HG02759 (cell line): Measurements from ENCODE around the gene FIP1L1.
"Not testable (repeated sequence)": the region's sequence is repeated elsewhere in the genome, so short reads cannot be mapped to it uniquely, and the experiment has no call there.

ENCODE experiments used
- ATAC-seq: cut with Tn5 transposase; IDR thresholded peaks from one replicate; pipeline ENCODE4 v1.9.1; 2021; ENCODE audit warnings: mild to moderate bottlenecking, moderate library complexity; ENCODE audit not compliant: unreplicated experiment

The FIP1L1 gene

DNA sequence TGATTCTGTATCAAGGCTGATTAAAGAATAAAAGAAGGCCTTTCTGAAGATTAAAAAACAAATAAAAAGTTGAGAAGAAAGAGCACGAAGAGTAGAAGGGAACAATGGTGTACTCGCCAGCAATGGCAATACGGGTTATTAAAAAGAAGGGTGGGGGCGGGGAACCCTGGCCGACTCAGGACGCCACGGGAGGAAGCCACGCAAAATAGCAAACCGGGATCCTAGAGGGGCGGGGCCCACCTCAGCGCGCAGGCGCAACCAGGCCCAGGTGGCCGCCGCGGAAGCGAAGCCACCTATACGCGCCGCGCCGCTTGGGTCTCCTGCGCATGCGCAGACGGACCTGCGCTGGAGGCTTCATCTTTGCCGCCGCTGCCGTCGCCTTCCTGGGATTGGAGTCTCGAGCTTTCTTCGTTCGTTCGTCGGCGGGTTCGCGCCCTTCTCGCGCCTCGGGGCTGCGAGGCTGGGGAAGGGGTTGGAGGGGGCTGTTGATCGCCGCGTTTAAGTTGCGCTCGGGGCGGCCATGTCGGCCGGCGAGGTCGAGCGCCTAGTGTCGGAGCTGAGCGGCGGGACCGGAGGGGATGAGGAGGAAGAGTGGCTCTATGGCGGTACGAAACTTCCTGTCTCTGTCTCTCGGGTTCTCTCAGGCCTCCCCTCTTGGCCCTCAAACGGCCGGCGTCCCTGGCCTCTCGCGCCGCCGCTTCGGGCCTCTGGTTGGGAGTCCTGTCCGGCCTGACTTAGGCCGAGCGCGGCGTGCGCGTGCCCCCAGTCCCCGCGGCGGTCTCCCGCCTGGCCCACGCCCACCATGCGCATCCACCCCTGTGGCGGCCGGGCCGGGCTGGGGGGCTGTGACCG, at the start of gene FIP1L1:
FIP1L1 (plus strand) TSS at position 323 of the 852 bp plus-strand sequence; CDS start at position 521, 198 bp downstream.
- peak; percentile 90 for ATAC-seq

- ATAC-seq = not testable (repeated sequence)
Observed at GRCh38 chr4:53334916-53335315, 42.5 kb upstream of the FIP1L1 start.

GRCh38 chr4:53340145-53340544, 37.3 kb upstream of the FIP1L1 start:
- ATAC-seq = not testable (repeated sequence)

DNA sequence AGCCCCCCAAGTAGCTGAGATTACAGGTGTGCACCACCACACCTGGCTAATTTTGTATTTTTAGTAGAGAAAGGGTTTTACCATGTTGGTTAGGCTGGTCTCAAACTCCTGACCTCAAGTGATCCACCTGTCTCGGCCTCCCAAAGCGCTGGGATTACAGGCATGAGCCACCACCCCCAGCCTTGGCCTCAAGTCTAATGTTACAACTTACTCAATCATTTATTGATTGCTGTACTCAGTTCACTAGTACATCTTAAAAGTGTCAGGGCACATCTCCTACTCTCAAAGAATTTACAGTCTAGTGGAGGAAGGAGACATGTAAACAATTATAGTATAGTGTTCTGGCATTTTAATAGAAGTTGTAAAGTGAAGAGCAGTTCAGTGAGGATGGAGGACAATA, 31.0 kb upstream of the FIP1L1 start:
- not testable (repeated sequence) for ATAC-seq

DNA sequence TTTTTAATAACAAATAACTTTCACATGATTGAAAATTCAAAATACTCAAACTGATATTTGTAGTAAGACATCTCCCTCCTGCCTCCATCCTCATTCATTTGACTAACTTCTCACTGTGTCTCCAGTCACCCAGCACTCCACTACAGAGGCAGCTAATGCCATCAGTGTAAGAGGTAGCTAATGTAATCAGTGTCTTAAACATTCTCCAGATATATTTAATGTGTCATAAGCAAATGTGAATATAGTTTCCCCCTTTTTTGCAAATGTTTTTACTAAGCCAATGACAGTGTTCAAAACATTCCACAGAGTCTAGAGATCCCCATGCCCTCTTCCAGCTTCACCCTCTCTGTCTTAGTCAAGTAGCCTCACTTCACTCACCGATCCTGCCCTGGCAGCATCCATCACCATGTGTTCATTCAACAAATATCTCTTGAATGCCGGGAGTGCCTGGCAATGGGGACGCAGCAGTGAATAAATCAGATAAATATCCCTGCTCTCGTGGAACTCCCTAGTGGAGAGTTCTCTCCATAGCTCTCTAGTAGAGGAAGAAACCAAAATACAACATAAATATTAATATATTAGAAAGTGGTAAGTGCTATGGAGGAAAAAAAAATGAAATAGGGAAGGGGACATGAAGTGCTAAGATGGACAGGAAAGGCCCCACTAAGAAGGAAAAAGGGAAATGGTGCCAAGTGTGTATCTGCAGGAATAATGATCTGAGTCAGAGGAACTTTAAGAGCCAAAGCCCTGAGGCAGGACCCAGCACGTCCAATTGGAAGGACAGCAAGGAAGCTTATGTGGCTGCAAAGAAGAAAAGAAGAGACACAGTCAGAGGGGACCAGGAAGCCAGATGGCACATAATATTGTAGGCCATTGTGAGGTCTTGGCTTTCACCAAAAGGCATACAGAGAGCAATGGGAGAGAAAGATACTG, 30.3 kb upstream of the FIP1L1 start:
- no peak for ATAC-seq

DNA sequence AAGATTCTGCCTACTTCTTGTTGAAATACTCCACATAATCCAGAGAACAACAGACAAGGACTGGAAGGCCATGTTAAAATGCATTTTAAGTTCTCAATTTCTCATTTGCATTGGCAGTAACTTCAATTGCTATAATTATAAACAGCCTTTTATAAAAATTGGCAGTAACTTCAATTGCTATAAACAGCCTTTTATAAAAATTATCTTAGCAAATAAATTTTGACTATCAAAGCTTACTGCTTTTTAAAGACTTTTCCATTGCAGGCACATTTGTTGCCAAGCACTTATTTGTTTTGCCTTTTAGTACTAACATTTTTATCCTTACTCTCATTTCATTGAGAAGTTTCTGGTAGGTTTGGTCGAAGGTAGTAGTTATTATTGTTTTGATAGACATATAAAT, 29.4 kb upstream of the FIP1L1 start:
- ATAC-seq = no peak

DNA sequence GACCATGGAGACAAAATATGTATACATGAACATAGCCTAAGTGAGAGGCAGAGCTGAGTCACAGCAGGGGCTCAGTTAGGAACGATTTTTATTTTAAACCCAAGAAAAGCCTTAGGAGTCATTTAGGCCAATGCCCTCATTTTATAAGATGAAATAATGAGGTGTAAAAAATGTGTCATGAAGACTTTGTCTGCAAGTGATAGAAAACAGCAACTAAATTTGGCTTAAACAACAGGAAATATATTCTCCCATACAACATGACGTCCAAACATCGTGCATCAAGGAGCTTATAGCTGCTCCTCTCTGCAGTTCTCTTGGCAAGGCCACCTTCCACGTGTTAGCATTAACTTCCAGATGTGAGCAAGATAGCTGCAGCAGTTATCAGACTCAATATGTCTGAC, 28.4 kb upstream of the FIP1L1 start:
- no peak for ATAC-seq

DNA sequence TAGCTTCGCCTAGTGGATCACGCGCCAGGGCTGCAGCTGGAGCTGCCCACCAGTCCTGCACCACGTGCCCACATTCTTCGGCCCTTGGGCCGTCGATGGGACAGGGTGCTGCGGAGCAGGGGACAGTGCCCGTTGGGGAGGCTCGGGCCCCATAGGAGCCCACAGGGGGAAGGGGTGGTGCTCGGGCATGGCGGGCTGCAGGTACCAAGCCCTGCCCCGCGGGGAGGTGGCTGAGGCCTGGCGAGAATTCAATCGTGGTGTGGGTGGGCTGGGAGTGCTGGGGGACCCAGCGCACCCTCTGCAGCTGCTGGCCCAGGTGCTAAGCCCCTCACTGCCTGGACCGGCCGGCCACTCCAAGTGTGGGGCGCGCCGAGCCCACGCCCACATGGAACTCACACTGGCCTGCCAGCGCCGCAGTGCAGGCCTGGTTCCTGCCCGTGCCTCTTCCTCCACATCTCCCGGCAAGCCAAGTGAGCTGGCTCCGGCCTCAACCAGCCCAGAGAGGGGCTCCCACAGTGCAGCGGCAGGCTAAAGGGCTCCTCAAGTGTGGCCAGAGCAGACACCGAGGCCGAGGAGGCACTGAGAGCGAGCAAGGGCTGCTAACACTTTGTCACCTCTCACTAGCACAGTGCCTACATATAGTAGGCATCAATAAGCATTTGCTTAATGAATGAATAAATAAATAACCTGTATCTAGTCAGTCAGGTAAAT, 23.3 kb upstream of the FIP1L1 start:
- ATAC-seq = no peak

DNA sequence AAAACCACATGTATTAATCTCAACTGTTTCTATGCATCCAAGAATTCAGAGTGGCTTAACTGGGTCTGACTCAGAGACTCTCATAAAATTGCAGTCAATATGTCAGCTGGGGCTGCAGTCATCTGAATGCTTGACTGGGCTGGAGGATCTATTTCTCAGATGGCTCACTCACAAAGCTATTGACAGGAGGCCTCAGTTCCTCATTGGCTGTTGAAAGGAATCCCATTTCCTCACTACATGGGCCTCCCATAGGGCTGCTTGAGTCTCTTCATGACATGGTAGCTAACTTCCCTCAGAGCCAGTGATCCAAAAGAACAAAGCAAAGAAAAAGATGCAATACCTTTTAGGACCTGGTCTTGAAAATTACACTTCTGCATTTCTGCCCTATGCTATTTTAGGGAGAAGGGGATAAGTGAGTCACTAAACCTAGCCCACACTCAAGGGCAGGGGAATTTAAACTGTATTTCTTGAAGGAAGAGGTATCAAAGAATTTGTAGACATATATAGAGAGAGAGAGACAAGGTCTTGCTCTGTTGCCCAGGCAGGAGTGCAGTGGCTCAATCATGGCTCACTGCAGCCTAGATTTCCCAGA, 21.4 kb upstream of the FIP1L1 start:
- ATAC-seq = peak; percentile 71

DNA sequence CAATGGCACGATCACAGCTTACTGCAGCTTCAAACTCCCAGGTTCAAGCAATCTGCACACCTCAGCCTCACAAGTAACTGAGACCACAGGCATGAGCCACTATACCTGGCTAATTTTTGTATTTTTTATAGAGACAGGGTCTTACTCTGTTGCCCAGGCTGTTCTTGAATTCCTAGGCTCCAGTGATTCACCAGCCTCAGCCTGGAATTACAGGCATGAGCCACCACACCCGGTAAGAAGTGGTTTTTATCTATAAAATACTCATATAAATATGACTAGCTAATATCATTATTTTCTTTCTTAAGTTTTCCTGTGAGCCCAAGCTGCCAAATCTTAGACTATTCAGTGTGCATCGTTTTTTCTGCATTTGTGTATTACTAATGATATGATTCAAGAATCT, 16.0 kb upstream of the FIP1L1 start:
- ATAC-seq = no peak

- no peak for ATAC-seq
Observed at GRCh38 chr4:53362093-53362492, 15.3 kb upstream of the FIP1L1 start.

DNA sequence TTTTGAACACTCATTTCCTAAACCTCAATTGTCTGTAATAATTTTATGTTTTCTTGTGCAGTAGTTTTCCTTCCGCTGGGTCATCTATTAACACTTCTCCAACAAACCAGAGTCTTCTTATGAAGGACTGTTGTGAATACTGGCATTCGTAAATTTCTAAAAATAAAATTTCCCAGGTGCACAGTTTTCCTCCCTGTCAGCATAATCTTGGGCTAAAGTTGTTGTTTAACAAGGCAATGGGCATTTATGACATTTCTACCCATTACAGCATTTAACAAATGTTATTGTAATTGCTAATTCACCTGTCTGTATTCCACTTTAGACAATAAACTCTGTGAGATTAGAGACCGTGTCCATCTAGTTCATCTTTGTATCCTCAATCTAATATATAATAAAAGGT, 12.8 kb upstream of the FIP1L1 start:
- ATAC-seq = no peak

DNA sequence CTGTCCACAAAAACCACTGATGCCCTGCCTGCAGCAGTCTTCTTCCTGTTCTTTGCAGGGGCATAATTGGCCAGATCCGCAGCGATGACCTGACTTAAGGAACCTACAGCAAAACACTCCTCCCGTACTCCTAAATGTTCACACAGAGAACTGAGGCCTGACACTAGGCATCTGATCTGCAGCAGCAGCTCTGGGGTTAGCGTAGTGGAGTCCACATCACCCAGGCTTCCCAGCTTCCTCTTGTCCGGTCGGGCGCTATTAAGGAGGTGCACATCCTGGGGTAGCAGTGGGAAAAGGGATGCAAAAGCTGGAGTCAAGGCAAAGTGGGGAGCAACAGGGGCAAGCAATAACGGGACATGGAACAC, 12.3 kb upstream of the FIP1L1 start:
- ATAC-seq = peak; percentile 17

DNA sequence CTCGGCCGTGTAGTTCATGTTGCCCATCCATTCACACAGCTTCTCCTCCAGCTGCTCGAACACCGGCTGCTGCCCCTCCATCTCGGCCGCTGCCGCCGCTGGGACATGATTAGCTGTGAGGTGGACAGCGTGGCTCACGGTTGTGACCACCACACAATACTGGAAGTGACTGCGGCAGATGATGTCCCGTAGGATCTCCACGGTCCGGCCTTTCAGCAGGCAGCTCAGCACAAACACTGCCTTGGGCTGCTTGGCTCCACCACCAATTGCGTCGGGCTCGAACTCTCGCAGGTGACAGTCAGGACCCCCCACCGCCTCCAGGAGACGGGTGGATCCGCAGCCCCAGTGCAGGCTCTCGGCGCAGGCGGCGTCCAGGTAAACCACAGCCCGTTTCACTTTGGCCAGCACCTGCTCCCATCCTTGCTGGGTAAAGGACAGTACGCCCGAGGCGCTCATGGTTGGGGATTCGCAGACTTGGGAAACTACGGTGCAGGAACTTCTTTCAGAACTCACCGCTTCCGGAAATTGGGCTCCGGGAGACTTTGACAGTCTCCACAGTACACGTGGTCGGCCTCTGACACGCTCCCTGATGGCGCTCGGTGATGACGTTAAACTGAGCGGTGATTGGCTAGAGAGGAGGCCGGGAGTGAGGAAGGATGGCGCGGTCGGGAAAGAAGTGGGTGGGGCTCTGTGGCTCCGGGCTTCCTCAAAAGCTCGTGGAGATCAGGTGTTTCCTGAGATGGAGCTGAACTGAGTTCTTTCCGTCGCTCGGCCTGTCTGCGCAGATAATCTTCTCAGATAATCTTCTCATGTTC, 11.7 kb upstream of the FIP1L1 start, which contains the start of gene SCFD2:
SCFD2 (minus strand) TSS at position 576 of the 815 bp plus-strand sequence.
- peak; percentile 99 for ATAC-seq

DNA sequence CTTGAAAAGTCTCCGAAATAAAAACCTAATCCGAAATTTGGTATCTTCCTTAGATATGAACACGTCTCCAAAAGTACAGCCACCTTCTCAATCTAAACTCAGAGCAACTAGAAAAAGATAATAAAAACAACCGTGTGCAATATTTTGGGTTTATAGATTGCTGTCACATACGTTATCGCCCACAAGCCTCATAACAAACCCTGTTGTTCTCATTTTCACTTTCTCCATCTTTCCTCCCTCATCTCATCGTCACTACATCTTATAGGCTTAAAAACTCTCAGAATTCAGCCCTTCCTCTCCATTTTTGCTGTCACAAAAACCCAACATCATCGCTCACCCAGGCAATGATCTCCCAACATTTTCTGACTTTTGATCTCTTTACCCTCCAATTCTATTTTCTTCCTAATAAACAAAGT, 11.1 kb upstream of the FIP1L1 start:
- peak; percentile 1 for ATAC-seq

DNA sequence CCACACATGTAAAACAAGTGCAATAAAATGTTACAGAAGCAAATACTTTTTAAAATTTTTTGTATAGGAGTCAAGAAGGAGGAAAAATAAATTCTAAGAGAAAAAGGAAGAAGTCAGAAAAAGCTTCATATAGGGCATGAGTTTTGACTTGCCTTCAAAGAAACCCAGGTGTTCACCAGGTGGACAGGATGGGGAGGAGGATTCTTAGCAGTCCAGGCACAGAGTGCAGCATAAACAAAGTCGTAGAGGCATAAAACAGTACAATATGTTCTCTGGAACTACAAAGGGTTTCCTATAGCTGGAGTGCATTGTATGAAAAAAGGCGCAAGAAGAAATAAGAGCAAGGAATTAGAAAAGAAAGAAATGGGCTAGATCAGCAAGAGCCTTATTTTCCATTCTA, 9.7 kb upstream of the FIP1L1 start:
- ATAC-seq = no peak

DNA sequence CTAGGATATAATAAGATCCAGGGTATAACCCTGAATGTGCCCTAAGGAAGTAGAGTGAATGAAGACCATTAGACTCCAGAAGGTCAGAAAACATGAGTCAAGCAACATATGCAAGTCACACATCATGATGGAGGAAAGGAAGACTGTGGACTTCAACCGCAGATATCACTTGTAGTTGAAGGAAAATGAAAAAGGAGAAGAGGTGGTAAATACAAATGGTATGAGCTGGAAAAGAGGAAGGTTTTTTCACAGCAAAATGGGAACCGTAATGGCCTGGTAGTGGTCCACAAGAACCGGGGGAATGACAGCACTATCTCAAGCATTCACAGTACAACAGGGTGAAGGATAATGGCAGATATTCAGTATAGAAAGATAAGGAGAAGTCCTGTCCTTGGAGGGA, 6.4 kb upstream of the FIP1L1 start:
- ATAC-seq = no peak

GRCh38 chr4:53371843-53372521, 5.5 kb upstream of the FIP1L1 start:
- no peak for ATAC-seq

DNA sequence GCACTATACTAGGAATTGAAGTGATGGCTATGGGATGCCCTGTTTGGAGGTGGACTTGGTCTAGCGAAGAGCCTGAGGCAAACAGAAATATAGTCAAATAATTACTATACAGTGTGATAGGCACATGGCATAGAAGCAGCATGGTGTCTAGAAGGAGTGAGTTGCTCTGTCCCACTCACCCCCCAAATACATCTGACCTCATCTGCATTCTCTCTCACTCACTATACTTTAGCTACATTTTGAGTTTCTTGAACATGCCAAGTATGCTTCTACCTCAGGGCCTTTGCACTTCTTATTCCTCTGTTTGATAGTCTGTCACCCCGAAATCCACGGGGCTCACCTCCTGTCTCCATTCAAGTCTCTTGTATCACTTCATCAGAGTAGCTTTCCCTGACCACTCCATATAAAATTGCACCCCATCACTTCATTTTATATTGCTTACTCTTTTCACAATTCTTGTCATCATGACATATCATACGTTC, 2.6 kb upstream of the FIP1L1 start:
- no peak for ATAC-seq
